GM18951 (cell line): ENCODE data around the gene CFAP61.
"Not testable (repeated sequence)": the region's sequence is repeated elsewhere in the genome, so short reads cannot be mapped to it uniquely, and the experiment has no call there.

Experiments
- POLR2A ChIP-seq: IDR thresholded peaks from 4 replicates; pipeline ENCODE4 v1.6.1; 2011; ENCODE audit warnings: mild to moderate bottlenecking; ENCODE audit not compliant: insufficient read length, insufficient read depth; ENCODE audit errors: extremely low read depth
- in situ Hi-C: fragments of 300-500 bp; cut with MboI; formaldehyde crosslinking; loops from one replicate; pipeline ENCODE4 v1.12.0; 2022; ENCODE audit warnings: low sequenced_read_pairs, mixed read lengths, inconsistent platforms; ENCODE audit not compliant: unreplicated experiment

CFAP61 gene

GRCh38 chr20:20052074-20052970 lies at the start of gene CFAP61, which contains the start of gene CRNKL1:
Gene CFAP61 (plus strand): TSS chr20:20052532. CDS start chr20:20056654, 4,122 bp downstream.
Gene CRNKL1 (minus strand): TSS chr20:20052466. CDS start chr20:20052342, 124 bp downstream.
- in situ Hi-C loops: no loop called here
- TF ChIP-seq POLR2A: peak; percentile 84

- in situ Hi-C loops: no loop called here
- TF ChIP-seq POLR2A: no peak
Observed at GRCh38 chr20:20003031-20003954, 49.0 kb upstream of the CFAP61 start.

GRCh38 chr20:20003955-20004322 lies 48.4 kb upstream of the CFAP61 start:
- in situ Hi-C loops: not testable (repeated sequence)

- no peak for TF ChIP-seq POLR2A
- in situ Hi-C loops: no loop called here
Observed at GRCh38 chr20:20005342-20005741, 47.0 kb upstream of the CFAP61 start.

- no peak for TF ChIP-seq POLR2A
- in situ Hi-C loops: no loop called here
Observed at GRCh38 chr20:20009784-20010253, 42.5 kb upstream of the CFAP61 start.

GRCh38 chr20:20010639-20011500 lies 41.5 kb upstream of the CFAP61 start:
- no peak for TF ChIP-seq POLR2A
- in situ Hi-C loops: no loop called here

- TF ChIP-seq POLR2A: no peak
- in situ Hi-C loops: no loop called here
Observed at GRCh38 chr20:20012541-20012940, 39.8 kb upstream of the CFAP61 start.

- in situ Hi-C loops: no loop called here
- no peak for TF ChIP-seq POLR2A
Observed at GRCh38 chr20:20014659-20015058, 37.7 kb upstream of the CFAP61 start.

- peak; percentile 66 for TF ChIP-seq POLR2A
- in situ Hi-C loops: no loop called here
Observed at GRCh38 chr20:20017001-20017843, 35.1 kb upstream of the CFAP61 start, which contains the start of gene NAA20. Gene NAA20 (plus strand): TSS chr20:20017362. CDS start chr20:20017397, 35 bp downstream.

GRCh38 chr20:20017844-20018185 lies 34.5 kb upstream of the CFAP61 start:
- in situ Hi-C loops: no loop called here
- no peak for TF ChIP-seq POLR2A

GRCh38 chr20:20018366-20018765 lies 34.0 kb upstream of the CFAP61 start:
- no peak for TF ChIP-seq POLR2A
- in situ Hi-C loops: no loop called here

GRCh38 chr20:20019123-20019522 lies 33.2 kb upstream of the CFAP61 start:
- TF ChIP-seq POLR2A: no peak
- in situ Hi-C loops: no loop called here
